ENCODE measurements around the gene ISOC2.
A peak's percentile ranks its signal among the peaks of the same experiment; 100 is the strongest.

The ISOC2 gene

GRCh38 chr19:55476100-55476775 lies 14.8 kb upstream of the ISOC2 start, which contains the start of gene ZNF628:
Gene ZNF628, plus strand, starts transcription at chr19:55476617. Its CDS starts 3,294 bp downstream, at chr19:55479911.
- DNase-seq, result peak; percentile 96

- no peak for DNase-seq
Measured at GRCh38 chr19:55474269-55475265, 13.1 kb upstream of the ISOC2 start.

DNA sequence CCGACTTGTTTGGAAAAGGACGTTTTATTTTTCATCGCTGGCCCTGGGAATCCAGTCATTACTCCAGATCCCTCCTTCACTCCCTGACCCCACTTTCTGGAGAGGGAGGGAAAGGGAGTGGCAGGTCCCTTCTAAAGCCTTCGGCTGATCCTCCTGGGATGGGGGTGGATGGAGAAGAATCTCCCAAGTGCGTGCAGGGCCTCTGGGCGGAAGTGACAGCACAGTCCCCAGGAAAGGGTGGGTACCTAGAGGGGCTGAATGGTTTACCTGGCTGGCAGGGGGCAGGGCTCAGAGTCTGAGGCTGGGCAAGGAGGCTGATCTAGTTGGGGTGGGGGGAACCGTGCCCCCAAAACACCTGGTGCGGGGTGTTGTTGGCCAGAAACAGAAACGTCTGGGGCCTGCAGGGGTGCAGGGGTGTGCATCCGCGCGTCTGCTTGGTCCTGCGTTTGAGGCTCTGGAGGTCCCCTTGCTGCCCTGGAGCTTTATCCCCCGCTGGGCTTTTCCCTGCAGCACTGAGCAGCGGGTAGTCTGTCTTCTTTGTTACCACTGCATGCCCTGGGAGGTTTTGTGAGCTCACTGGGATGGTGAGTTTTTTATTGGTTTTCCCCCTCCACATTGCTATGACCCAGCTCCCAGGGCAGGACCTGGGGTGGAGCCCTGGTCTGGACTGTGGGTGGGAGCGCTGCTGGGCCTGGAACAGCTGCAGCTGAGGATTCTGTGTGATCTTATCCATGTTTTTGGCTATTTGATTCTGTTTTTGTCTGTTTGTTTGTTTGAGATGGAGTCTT lies 12.0 kb upstream of the ISOC2 start:
- DNase-seq, result no peak

GRCh38 chr19:55472463-55472862 lies 11.0 kb upstream of the ISOC2 start:
- DNase-seq, result no peak

DNA sequence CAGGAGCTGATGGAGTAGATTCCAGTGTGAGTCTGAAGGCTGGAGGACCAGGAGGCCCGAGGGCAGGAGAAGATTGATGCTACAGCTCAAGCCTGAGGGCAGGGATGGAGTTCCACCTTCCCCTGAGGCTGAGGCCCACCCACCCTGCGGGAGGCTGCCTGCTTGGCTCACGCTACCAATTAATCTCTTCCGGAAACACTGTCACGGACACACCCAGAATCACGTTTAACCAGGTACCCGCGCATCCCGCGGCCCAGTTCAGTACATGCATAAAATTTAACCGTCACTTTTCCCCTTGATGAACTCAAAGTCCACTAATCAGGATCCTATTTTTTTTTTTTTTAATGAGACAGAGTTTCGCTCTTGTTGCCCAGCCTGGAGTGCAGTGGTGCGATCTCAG lies 9.8 kb upstream of the ISOC2 start:
- DNase-seq, result no peak

DNA sequence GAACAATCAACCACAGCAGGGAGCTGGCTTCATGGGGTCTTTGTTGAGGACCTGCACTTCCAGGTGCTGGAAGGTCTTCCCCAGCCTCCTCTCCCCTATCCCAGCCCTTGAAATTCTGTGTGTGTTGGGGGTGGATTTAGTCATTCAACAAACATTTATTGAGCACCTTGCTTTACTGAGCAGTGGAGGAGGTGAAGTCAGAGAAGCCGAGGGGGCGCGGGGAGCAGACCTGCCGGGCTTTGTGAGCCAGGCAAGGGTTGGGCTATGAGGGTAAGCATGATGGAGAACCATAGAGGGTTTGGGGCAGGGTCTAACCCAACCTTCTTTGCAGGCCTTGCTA lies 6.6 kb upstream of the ISOC2 start:
- no peak for DNase-seq

GRCh38 chr19:55467236-55468053 lies 6.0 kb upstream of the ISOC2 start:
- peak; percentile 8 to 36 for DNase-seq

GRCh38 chr19:55466241-55466614 lies 4.8 kb upstream of the ISOC2 start:
- DNase-seq, result no peak

DNA sequence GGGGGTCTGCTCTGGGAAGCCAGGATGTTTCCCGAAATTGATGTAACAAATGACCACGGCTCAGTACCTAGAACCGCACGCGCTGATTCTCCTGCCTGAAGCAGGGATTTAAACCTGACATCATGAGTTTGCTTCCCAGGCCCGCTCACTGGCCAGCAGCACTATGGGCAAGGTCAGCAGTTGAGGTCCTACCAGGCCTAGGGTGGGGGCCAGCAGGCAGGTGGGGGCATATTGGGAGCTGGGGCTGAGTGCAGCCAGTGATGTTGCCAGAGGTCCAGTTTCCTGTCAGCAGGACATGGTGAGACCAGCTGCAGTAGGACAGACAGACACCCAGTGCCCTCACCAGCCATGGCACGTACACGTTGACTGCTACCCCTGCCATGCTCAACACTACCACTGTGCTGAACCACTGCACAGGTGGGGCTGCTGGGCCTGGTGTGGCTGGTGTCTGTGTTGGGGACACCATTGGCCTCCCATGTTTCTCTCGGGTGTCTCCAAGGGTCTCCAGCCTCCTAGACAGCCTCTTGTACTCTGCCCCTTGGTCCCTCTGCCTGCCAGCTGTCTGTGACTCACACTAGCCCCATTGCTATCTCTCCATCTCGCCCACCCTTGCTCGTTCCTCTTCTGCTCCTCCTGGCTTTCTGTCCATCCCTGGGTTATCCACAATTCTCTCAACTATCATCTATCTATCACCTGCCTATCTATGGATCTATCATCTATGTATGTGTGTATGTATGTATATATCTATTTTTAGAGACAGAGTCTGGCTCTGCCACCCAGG lies 4.2 kb upstream of the ISOC2 start:
- DNase-seq, result no peak

DNA sequence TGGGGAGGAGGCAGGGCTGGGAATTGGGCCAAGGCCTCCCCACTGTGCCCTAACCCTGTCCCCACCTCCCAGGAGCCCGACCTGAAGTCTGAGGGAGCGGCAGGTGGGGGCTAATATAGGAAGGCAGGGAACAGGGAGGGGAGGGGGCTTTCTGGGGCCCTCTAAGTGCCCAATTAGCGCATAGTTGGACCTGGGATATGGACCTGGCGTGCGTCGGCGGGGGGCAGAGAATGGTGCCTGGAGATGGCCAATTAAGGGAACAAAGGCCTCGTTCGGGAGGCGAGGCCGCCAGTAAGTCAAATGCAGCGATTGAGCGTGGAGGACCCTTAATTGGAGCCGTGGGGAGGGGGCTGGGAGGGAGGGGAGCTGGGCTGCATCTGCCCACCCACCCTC lies 3.2 kb upstream of the ISOC2 start, which contains the start of gene C19orf85:
TSS of gene C19orf85 (minus strand) at position 90 of the 393 bp plus-strand sequence. CDS start 197 bp downstream, outside the sequence.
- DNase-seq, result no peak

- DNase-seq, result no peak
Measured at GRCh38 chr19:55464039-55464661, 2.7 kb upstream of the ISOC2 start.

DNA sequence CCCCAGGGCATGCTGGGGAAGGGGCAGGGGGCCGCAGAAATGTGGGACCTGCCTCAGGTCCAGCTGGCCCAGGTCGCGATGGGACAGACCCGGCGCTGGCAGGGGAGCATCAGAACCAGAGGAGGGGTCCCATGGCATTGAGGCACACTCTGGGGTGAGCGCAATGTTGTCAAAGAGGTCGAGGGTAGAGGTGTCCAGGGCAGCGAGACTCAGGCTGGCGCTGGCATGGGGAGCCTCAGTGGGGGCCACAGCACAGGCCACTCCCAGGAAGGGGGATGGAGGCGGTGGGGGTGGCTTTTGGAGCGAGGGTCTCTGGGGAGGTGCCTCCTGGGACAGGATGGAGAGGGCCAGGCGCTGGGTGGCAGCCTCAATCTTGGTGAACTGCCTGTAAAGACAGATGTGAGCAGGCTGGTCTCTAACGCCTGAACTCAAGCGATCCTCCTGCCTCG lies 2.2 kb upstream of the ISOC2 start:
- no peak for DNase-seq

- DNase-seq, result no peak
Measured at GRCh38 chr19:55462722-55463121, 1.3 kb upstream of the ISOC2 start.

DNA sequence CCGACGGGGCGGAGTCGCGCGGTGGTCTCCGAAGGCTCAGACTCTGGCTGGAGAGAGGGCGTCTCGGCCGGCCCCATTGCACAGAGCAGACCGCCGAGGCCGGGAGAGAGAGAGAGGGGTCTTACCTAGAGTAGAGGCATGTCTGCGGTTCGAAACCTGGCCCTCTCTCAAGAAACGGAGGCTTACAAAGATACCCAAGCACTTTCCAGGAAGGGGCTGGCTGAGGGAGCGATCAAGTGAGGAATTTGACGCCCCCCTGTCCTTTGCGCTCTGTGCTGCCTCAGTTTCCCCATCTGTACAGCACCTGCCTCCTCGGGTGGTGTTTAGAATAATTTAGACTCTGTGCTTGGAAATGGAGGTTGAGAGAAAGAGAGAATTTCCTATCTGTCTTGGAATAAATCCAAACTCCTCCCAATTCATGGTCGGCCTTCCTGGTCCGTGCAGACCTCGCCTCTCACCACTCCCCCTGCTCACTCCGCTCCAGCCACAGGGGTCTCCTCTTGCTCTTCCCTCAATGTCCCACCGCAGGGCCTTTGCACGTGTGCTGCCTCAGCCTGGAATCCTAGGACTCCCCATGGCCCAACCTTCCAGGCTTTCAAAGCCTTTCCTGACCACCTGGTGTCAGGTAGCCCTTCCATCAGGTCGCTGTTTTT lies 658 bp upstream of the ISOC2 start:
- peak; percentile 12 to 30 for DNase-seq

GRCh38 chr19:55460670-55461258 lies 678 bp downstream of the ISOC2 start:
- DNase-seq, result peak; percentile 57 to 58

- no peak for DNase-seq
Measured at GRCh38 chr19:55459950-55460657, 1.3 kb downstream of the ISOC2 start.

DNA sequence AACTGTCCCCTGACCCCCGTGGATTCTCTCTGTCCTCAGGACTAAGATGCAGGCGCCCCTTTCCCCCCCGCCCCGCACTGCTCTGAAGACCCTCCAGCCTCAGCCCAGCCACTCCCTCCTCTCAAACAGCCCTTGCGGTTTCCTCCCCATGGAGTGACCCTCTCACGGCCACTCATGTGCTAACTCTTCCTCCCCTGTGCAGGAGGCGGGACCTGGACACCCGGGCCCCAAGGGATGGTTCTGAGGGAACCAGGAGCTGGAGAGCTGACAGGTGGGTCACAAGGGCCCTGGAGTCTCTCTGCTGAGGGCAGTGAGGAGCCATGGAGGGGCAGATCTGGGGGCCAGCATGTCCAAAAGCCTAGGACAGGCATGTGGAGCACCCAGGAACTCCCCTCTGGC lies 1.9 kb downstream of the ISOC2 start:
- DNase-seq, result no peak

- no peak for DNase-seq
Measured at GRCh38 chr19:55457683-55458457, 3.6 kb downstream of the ISOC2 start.

Measured in Kasumi-1 (cell line).